SU-DHL-6 (cell line): ENCODE measurements around the gene TAF8.
"Not testable (repeated sequence)": the region's sequence is repeated elsewhere in the genome, so short reads cannot be mapped to it uniquely, and the experiment has no call there.

Experiments used
- H2AFZ ChIP-seq: fragments of 200-600 bp; sonication (generic); 2 replicates; pipeline ENCODE4 v1.6.1; 2014; ENCODE audit warnings: low read depth, mild to moderate bottlenecking, moderate library complexity, mixed read lengths, antibody characterized with exemption, low read length; ENCODE audit not compliant: severe bottlenecking
- H3F3A ChIP-seq: fragments of 200-600 bp; shearing (Covaris generic); 2 replicates; pipeline ENCODE4 v1.6.0; 2016; ENCODE audit warnings: antibody characterized with exemption, mild to moderate bottlenecking; ENCODE audit not compliant: insufficient read depth
- H3K27ac ChIP-seq: fragments of 200-600 bp; sonication (generic); 2 replicates; pipeline ENCODE4 v1.5.1; 2016; ENCODE audit warnings: low read depth, mild to moderate bottlenecking, low read length, moderate library complexity, mixed read lengths
- H3K27me3 ChIP-seq: fragments of 200-600 bp; sonication (generic), shearing (Covaris generic); 2 replicates; pipeline ENCODE4 v1.6.0; 2014; ENCODE audit warnings: mild to moderate bottlenecking, low read length
- H3K36me3 ChIP-seq: fragments of 200-600 bp; sonication (generic); 2 replicates; pipeline ENCODE4 v1.6.1; 2014; ENCODE audit warnings: mild to moderate bottlenecking, low read length, mixed read lengths
- H3K4me2 ChIP-seq: fragments of 300-600, 200-600 bp; shearing (Covaris generic), sonication (generic); 2 replicates; pipeline ENCODE4 v1.6.0; 2014; ENCODE audit warnings: low read length, low read depth, mild to moderate bottlenecking; ENCODE audit not compliant: poor library complexity, severe bottlenecking
- H3K4me3 ChIP-seq: fragments of 200-600 bp; sonication (generic); 2 replicates; pipeline ENCODE4 v1.5.1; 2014; ENCODE audit warnings: antibody characterized with exemption, low read length, mild to moderate bottlenecking, mixed read lengths; ENCODE audit not compliant: insufficient read depth, poor library complexity, severe bottlenecking
- H3K79me2 ChIP-seq: fragments of 200-600 bp; sonication (generic); 2 replicates; pipeline ENCODE4 v1.6.1; 2014; ENCODE audit warnings: mild to moderate bottlenecking, low read length, moderate library complexity; ENCODE audit not compliant: insufficient read depth
- H3K9ac ChIP-seq: fragments of 200-600 bp; sonication (generic); 2 replicates; pipeline ENCODE4 v1.7.0; 2014; ENCODE audit warnings: mild to moderate bottlenecking, low read length
- H3K9me2 ChIP-seq: fragments of 200-600 bp; sonication (generic); replicated peaks from 2 replicates; pipeline ENCODE4 v1.6.1; 2014; ENCODE audit warnings: low read length; ENCODE audit not compliant: insufficient read depth
- H3K9me3 ChIP-seq: fragments of 200-600 bp; sonication (generic); 2 replicates; pipeline ENCODE4 v1.6.1; 2014; ENCODE audit warnings: low read length, mixed read lengths; ENCODE audit not compliant: insufficient read depth
- H4K20me1 ChIP-seq: fragments of 200-600 bp; sonication (generic); 2 replicates; pipeline ENCODE4 v1.6.1; 2014; ENCODE audit warnings: low read depth, mild to moderate bottlenecking, antibody characterized with exemption, low read length, moderate library complexity, mixed read lengths
- CTCF ChIP-seq: fragments of 200-600 bp; sonication (generic); IDR thresholded peaks from one replicate; pipeline ENCODE4 v1.5.1; 2017; ENCODE audit warnings: antibody characterized with exemption, mild to moderate bottlenecking, low read length, moderate library complexity; ENCODE audit not compliant: insufficient read depth, poor library complexity, severe bottlenecking
- EZH2phosphoT487 ChIP-seq: fragments of 200-600 bp; sonication (generic), shearing (Covaris generic); conservative IDR thresholded peaks from 2 replicates; pipeline ENCODE4 v1.6.1; 2018; ENCODE audit warnings: mild to moderate bottlenecking, antibody characterized with exemption, low read length, moderate library complexity, mixed read lengths

Gene TAF8

GRCh38 chr6:42029881-42030280 lies 20.4 kb upstream of the TAF8 start:
- Histone ChIP-seq H3K9ac (peak overlapping the region; percentile 52; the same call in 1 of the 2 replicates), H3K27ac (peak overlapping the region; percentile 90), H3K79me2 (no peaks in the 10 kb centered on the region)

GRCh38 chr6:42030585-42031506 lies 19.5 kb upstream of the TAF8 start:
- no peaks in the 10 kb centered on the region for H3K9me3 ChIP-seq
- TF ChIP-seq CTCF (no peak), EZH2phosphoT487 (no peak)
- H3K4me3 ChIP-seq, result no peak overlapping the region
- no peaks in the 10 kb centered on the region for H4K20me1 ChIP-seq
- H3K9ac ChIP-seq, result peak overlapping the region; percentile 52
- no peaks in the 10 kb centered on the region for H3K36me3 ChIP-seq
- H2AFZ ChIP-seq, result peak overlapping the region; percentile 5
- H3K79me2 ChIP-seq, result no peaks in the 10 kb centered on the region
- H3K4me2 ChIP-seq, result peak overlapping the region; percentile 54
- no peaks in the 10 kb centered on the region for H3K9me2 ChIP-seq
- no peaks in the 10 kb centered on the region for H3K27me3 ChIP-seq
- H3K27ac ChIP-seq, result peak overlapping the region; percentile 90
- peaks cover 59% of the 10 kb centered on the region for H3F3A ChIP-seq

More at GRCh38 chr6:42029881-42030280, 20.4 kb upstream of the TAF8 start:
- no peaks in the 10 kb centered on the region for H3K9me2 ChIP-seq
- H4K20me1 ChIP-seq, result no peaks in the 10 kb centered on the region
- no peak overlapping the region for H2AFZ ChIP-seq
- H3K27me3 ChIP-seq, result no peaks in the 10 kb centered on the region
- peaks cover 66% of the 10 kb centered on the region for H3F3A ChIP-seq
- H3K36me3 ChIP-seq, result no peaks in the 10 kb centered on the region
- H3K9me3 ChIP-seq, result no peaks in the 10 kb centered on the region
- TF ChIP-seq EZH2phosphoT487 (no peak), CTCF (no peak)
- no peak overlapping the region for H3K4me3 ChIP-seq
- H3K4me2 ChIP-seq, result no peak overlapping the region

GRCh38 chr6:42032366-42032765 lies 18.0 kb upstream of the TAF8 start:
- H3K4me2 ChIP-seq, result peak overlapping the region; percentile 54
- H4K20me1 ChIP-seq, result no peaks in the 10 kb centered on the region
- no peak overlapping the region for H3K4me3 ChIP-seq
- H3K9me3 ChIP-seq, result no peaks in the 10 kb centered on the region
- no peak overlapping the region for H2AFZ ChIP-seq
- peaks cover 47% of the 10 kb centered on the region for H3F3A ChIP-seq
- H3K27ac ChIP-seq, result peak overlapping the region; percentile 90
- H3K9me2 ChIP-seq, result no peaks in the 10 kb centered on the region
- H3K9ac ChIP-seq, result peak overlapping the region; percentile 52
- no peaks in the 10 kb centered on the region for H3K27me3 ChIP-seq
- no peaks in the 10 kb centered on the region for H3K36me3 ChIP-seq
- no peaks in the 10 kb centered on the region for H3K79me2 ChIP-seq
- TF ChIP-seq CTCF, result no peak
- no peak for TF ChIP-seq EZH2phosphoT487

- H4K20me1 ChIP-seq, H3K9me2 ChIP-seq, H3K9ac ChIP-seq, H3K9me3 ChIP-seq, H2AFZ ChIP-seq, H3K36me3 ChIP-seq, H3K4me2 ChIP-seq, H3K4me3 ChIP-seq, H3K27me3 ChIP-seq: not testable (repeated sequence)
- Histone ChIP-seq H3F3A (peaks cover 40% of the 10 kb centered on the region), H3K79me2 (peaks cover 15% of the 10 kb centered on the region; the same call in 1 of the 2 replicates), H3K27ac (peak overlapping the region; percentile 80)
Observed at GRCh38 chr6:42037669-42038068, 12.7 kb upstream of the TAF8 start.
